NCI-H1105 (cell line): Measurements from ENCODE around the gene CUL4A.
"Not testable (repeated sequence)": the region's sequence is repeated elsewhere in the genome, so short reads cannot be mapped to it uniquely, and the experiment has no call there.

Experiments used
- DNase-seq: peaks from one replicate; lab custom pipeline; 2025; lab: John Stamatoyannopoulos, UW

Gene CUL4A

GRCh38 chr13:113239357-113239756, 29.9 kb downstream of the CUL4A start:
- no peak for DNase-seq

- DNase-seq = no peak
Measured at GRCh38 chr13:113239986-113240385, 30.6 kb downstream of the CUL4A start.

- not testable (repeated sequence) for DNase-seq
Measured at GRCh38 chr13:113241623-113242022, 32.2 kb downstream of the CUL4A start.

- DNase-seq = no peak
Measured at GRCh38 chr13:113243847-113244246, 34.4 kb downstream of the CUL4A start.

- DNase-seq = no peak
Measured at GRCh38 chr13:113245849-113246796, 36.7 kb downstream of the CUL4A start.

GRCh38 chr13:113252516-113253095, 43.2 kb downstream of the CUL4A start:
- DNase-seq = no peak

GRCh38 chr13:113257908-113258307, 48.5 kb downstream of the CUL4A start:
- DNase-seq = not testable (repeated sequence)

- DNase-seq = no peak
Measured at GRCh38 chr13:113258321-113259054, 49.1 kb downstream of the CUL4A start.

GRCh38 chr13:113260996-113261395, 51.6 kb downstream of the CUL4A start:
- no peak for DNase-seq

GRCh38 chr13:113263016-113263415, 53.6 kb downstream of the CUL4A start:
- DNase-seq = not testable (repeated sequence)

GRCh38 chr13:113267642-113268405, 58.4 kb downstream of the CUL4A start:
- no peak for DNase-seq

GRCh38 chr13:113272031-113272430, 62.6 kb downstream of the CUL4A start:
- no peak for DNase-seq

- no peak for DNase-seq
Measured at GRCh38 chr13:113272701-113273181, 63.3 kb downstream of the CUL4A start.

- DNase-seq = no peak
Measured at GRCh38 chr13:113273321-113273720, 63.9 kb downstream of the CUL4A start.

- no peak for DNase-seq
Measured at GRCh38 chr13:113273851-113274590, 64.6 kb downstream of the CUL4A start.

- no peak for DNase-seq
Measured at GRCh38 chr13:113274721-113275120, 65.3 kb downstream of the CUL4A start.

- DNase-seq = peak; percentile 58
Measured at GRCh38 chr13:113275387-113275786, 66.0 kb downstream of the CUL4A start.

- DNase-seq = no peak
Measured at GRCh38 chr13:113280126-113280525, 70.7 kb downstream of the CUL4A start.

GRCh38 chr13:113283904-113284303, 74.5 kb downstream of the CUL4A start:
- no peak for DNase-seq

GRCh38 chr13:113288880-113289279, 79.5 kb downstream of the CUL4A start:
- DNase-seq = no peak

GRCh38 chr13:113291129-113291528, 81.7 kb downstream of the CUL4A start:
- no peak for DNase-seq
